HepG2 (cell line): Measurements from ENCODE around the gene PDRG1. TPM values are rescaled to one million over a fixed set of nuclear protein-coding genes. Genes with fewer than 3 reads are reported as not detected.

Experiments
- FOXA1 ChIP-seq, 2 experiments: fragments of 450-650 bp in 1 of 2; sonication (generic) in 1 of 2; formaldehyde crosslinking in 1 of 2; IDR thresholded peaks; 2 replicates each; pipeline versions ENCODE4 v1.4.0 to v1.6.1; 2016 to 2020; ENCODE audit warnings: missing genetic modification reagents in 1 of 2
- NFRKB ChIP-seq: fragments of 450-650 bp; IDR thresholded peaks from 2 replicates; pipeline ENCODE4 v1.6.1; 2017
- SOX6 ChIP-seq, 2 experiments: fragments of 450-650 bp in 1 of 2; sonication (generic) in 1 of 2; formaldehyde crosslinking in 1 of 2; IDR thresholded peaks; 2 replicates each; pipeline versions ENCODE4 v1.4.0 to v1.6.1; 2017 to 2020; ENCODE audit warnings: antibody characterized with exemption in 1 of 2, mild to moderate bottlenecking in 1 of 2, missing genetic modification reagents in 1 of 2
- polyA plus RNA-seq, 8 experiments: library from polyadenylated mRNA; depleted of rRNA in 3 of 8; stranded (reverse) in 7 of 8; unstranded in 1 of 8; fragments of >200 nt; fragmentation: Illumina TruSeq in 4 of 8; extraction: Trizol in 4 of 8; gene quantifications; 2 replicates each; pipeline versions ENCODE4 v1.2.1 to v1.2.3, GENCODE V29; 2011 to 2016; ENCODE audit warnings: low read depth in 4 of 8, missing spikeins in 1 of 8, mixed read lengths in 1 of 8; ENCODE audit not compliant: insufficient read depth in 1 of 8
- total RNA-seq, 5 experiments: library from RNA; depleted of rRNA; stranded (reverse); fragments of >200 nt; fragmentation: Illumina TruSeq; extraction: Trizol; gene quantifications; 2 replicates each; pipeline ENCODE4 v1.2.3, GENCODE V29; 2016; ENCODE audit warnings: low read depth in 1 of 5
- TF ChIP-seq, protein P1 (sequence below): sonication (generic); formaldehyde crosslinking; IDR thresholded peaks from 2 replicates; pipeline ENCODE4 v1.4.0; 2020; ENCODE audit warnings: missing genetic modification reagents
- TF ChIP-seq, protein P2 (sequence below): sonication (generic); formaldehyde crosslinking; conservative IDR thresholded peaks from 2 replicates; pipeline ENCODE4 v1.5.0; 2020; ENCODE audit warnings: missing genetic modification reagents
- TF ChIP-seq, protein P3 (sequence below): sonication (generic); formaldehyde crosslinking; IDR thresholded peaks from 2 replicates; pipeline ENCODE4 v1.8.1; 2023; ENCODE audit warnings: mild to moderate bottlenecking, inconsistent platforms, moderate library complexity, missing genetic modification reagents, borderline replicate concordance
- TF ChIP-seq, protein P4 (sequence below): fragments of 450-650 bp; IDR thresholded peaks from 2 replicates; pipeline ENCODE4 v1.6.1; 2017

PDRG1 gene
- total and polyA plus RNA-seq, 2 of the 13 experiments (the other 11 are each of a cell fraction or from before 2014, with no cell fraction given), result 16.6 to 18.0 TPM

DNA sequence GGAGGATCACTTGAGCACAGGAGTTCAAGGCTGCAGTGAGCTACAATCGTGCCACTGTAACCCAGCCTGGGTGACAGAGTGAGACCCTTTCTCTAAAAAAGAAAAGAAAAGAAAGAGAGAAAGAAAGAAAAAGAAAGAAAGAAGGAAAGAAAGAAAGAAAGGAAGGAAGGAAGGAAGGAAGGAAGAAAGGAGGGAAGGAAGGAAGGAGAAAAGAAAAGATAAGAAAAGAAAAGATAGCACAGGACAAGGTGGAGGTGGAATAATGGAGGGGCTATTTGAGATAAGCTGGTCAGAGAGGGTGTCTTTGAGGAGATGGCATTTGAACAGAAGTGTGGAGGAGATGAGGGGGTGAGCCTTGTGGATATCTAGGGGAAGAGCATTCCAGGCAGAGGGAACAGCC, 2.7 kb upstream of the PDRG1 start (continued):
- TF ChIP-seq FOXA1 (IDR thresholded peaks at IDR 0.05) (0 out of 2 replicates have a peak, but pooled peaks have one; percentile 47), FOXA1 (CRISPR knock-in tag; IDR thresholded peaks at IDR 0.05) (no peak), NFRKB (0 out of 2 replicates have a peak, but pooled peaks have one; percentile 12), SOX6 (IDR thresholded peaks at IDR 0.05) (0 out of 2 replicates have a peak, but pooled peaks have one; percentile 40), SOX6 (CRISPR knock-in tag; IDR thresholded peaks at IDR 0.05) (no peak)
- TF ChIP-seq, protein P1, sequence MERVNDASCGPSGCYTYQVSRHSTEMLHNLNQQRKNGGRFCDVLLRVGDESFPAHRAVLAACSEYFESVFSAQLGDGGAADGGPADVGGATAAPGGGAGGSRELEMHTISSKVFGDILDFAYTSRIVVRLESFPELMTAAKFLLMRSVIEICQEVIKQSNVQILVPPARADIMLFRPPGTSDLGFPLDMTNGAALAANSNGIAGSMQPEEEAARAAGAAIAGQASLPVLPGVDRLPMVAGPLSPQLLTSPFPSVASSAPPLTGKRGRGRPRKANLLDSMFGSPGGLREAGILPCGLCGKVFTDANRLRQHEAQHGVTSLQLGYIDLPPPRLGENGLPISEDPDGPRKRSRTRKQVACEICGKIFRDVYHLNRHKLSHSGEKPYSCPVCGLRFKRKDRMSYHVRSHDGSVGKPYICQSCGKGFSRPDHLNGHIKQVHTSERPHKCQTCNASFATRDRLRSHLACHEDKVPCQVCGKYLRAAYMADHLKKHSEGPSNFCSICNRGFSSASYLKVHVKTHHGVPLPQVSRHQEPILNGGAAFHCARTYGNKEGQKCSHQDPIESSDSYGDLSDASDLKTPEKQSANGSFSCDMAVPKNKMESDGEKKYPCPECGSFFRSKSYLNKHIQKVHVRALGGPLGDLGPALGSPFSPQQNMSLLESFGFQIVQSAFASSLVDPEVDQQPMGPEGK (CRISPR knock-in tag), result no peak
- TF ChIP-seq, protein P2, sequence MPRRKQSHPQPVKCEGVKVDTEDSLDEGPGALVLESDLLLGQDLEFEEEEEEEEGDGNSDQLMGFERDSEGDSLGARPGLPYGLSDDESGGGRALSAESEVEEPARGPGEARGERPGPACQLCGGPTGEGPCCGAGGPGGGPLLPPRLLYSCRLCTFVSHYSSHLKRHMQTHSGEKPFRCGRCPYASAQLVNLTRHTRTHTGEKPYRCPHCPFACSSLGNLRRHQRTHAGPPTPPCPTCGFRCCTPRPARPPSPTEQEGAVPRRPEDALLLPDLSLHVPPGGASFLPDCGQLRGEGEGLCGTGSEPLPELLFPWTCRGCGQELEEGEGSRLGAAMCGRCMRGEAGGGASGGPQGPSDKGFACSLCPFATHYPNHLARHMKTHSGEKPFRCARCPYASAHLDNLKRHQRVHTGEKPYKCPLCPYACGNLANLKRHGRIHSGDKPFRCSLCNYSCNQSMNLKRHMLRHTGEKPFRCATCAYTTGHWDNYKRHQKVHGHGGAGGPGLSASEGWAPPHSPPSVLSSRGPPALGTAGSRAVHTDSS, result no peak
- TF ChIP-seq, protein P3, sequence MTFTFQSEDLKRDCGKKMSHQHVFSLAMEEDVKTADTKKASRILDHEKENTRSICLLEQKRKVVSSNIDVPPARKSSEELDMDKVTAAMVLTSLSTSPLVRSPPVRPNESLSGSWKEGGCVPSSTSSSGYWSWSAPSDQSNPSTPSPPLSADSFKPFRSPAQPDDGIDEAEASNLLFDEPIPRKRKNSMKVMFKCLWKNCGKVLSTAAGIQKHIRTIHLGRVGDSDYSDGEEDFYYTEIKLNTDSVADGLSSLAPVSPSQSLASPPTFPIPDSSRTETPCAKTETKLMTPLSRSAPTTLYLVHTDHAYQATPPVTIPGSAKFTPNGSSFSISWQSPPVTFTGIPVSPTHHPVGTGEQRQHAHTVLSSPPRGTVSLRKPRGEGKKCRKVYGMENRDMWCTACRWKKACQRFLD (CRISPR knock-in tag), result no peak
- TF ChIP-seq, protein P4, sequence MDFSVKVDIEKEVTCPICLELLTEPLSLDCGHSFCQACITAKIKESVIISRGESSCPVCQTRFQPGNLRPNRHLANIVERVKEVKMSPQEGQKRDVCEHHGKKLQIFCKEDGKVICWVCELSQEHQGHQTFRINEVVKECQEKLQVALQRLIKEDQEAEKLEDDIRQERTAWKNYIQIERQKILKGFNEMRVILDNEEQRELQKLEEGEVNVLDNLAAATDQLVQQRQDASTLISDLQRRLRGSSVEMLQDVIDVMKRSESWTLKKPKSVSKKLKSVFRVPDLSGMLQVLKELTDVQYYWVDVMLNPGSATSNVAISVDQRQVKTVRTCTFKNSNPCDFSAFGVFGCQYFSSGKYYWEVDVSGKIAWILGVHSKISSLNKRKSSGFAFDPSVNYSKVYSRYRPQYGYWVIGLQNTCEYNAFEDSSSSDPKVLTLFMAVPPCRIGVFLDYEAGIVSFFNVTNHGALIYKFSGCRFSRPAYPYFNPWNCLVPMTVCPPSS, result peak; percentile 68; the same call in 1 of the 2 replicates
